ENCODE measurements around the gene ITGA4. TPM values are rescaled to one million over a fixed set of nuclear protein-coding genes. Genes with fewer than 3 reads are reported as not detected.

ITGA4 gene
- total RNA-seq, 1 donor from 2014 or later: 24.0 TPM

DNA sequence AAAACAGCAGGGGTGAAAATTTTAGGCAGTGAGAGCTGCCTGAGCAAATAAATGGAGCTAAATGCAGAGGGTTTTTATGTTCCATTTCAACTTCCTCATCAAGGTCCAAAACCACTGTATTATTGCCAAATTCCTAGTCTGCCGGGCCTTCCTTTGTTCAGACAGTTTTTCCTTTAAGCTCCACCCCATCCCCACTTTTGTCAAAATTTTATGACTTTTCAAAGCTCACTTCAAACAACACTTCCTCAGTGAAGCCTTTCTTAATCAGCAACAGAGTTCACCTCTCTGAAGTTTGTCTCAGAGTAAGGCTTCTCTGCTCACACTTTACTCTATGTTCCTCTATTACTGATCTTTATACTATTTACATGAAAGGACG, 118.5 kb downstream of the ITGA4 start:
- Histone ChIP-seq H3K4me1 (no peaks in the 10 kb centered on the region), H3K27ac (no peak overlapping the region), H3K4me3 (no peak overlapping the region), H3K36me3 (no peaks in the 10 kb centered on the region), H3K9me3 (no peaks in the 10 kb centered on the region), H3K27me3 (ENCODE audit: low read depth) (no peaks in the 10 kb centered on the region)
- DNase-seq (no peak), ATAC-seq (no peak)
- TF ChIP-seq, protein P1, sequence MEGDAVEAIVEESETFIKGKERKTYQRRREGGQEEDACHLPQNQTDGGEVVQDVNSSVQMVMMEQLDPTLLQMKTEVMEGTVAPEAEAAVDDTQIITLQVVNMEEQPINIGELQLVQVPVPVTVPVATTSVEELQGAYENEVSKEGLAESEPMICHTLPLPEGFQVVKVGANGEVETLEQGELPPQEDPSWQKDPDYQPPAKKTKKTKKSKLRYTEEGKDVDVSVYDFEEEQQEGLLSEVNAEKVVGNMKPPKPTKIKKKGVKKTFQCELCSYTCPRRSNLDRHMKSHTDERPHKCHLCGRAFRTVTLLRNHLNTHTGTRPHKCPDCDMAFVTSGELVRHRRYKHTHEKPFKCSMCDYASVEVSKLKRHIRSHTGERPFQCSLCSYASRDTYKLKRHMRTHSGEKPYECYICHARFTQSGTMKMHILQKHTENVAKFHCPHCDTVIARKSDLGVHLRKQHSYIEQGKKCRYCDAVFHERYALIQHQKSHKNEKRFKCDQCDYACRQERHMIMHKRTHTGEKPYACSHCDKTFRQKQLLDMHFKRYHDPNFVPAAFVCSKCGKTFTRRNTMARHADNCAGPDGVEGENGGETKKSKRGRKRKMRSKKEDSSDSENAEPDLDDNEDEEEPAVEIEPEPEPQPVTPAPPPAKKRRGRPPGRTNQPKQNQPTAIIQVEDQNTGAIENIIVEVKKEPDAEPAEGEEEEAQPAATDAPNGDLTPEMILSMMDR (IDR thresholded peaks at IDR 0.05): no peak
- intact Hi-C loops (cut with DNase I): no loop called here

DNA sequence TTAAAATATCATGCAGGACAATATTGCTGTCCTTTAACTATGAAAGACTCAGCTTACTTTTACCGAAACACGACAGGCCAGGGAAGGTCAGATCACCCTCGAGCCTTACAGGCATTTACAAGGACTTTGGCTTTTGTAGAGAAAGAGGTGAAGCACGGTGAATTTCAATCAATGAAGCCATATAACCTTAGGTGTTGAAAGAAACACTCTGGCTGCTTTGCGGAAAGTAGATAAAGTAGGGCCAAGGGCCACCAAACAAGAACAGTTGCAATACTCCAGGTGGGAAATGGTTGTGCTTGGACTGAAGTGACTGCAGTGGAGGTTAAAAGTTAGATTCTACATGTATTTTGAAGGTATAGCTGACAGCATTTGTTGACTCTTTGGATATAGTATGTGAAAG, 119.2 kb downstream of the ITGA4 start:
- ATAC-seq (no peak), DNase-seq (no peak)
- Histone ChIP-seq H3K27ac (no peak overlapping the region), H3K4me1 (no peaks in the 10 kb centered on the region), H3K27me3 (ENCODE audit: low read depth) (no peaks in the 10 kb centered on the region), H3K4me3 (no peak overlapping the region), H3K36me3 (no peaks in the 10 kb centered on the region), H3K9me3 (no peaks in the 10 kb centered on the region)
- intact Hi-C loops (cut with DNase I): no loop called here
- TF ChIP-seq, protein P1 (IDR thresholded peaks at IDR 0.05): no peak

DNA sequence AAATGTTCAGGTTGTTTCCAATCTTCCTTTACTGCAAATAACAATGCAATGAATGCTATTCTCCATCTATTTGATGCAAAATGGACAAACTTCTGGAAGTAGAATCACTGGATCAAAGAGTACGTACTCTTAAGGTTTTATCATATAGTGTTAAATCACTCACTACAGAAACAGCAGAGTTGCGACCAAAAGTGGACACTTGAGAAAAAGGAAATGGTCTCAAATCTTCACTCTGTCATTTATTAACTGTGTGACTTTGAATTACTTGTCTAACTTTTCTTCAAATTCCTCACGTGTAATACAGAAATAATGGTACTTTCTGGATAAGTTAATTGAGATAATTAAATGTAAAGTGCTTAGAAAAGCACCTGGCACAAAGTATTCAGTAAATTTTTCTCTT, 121.6 kb downstream of the ITGA4 start:
- Histone ChIP-seq H3K27ac (no peak overlapping the region), H3K4me1 (no peaks in the 10 kb centered on the region), H3K4me3 (no peak overlapping the region), H3K27me3 (ENCODE audit: low read depth) (no peaks in the 10 kb centered on the region), H3K36me3 (no peaks in the 10 kb centered on the region), H3K9me3 (no peaks in the 10 kb centered on the region)
- no peak for ATAC-seq
- no peak for DNase-seq
- intact Hi-C loops (cut with DNase I): no loop called here
- TF ChIP-seq, protein P1 (IDR thresholded peaks at IDR 0.05): no peak

DNA sequence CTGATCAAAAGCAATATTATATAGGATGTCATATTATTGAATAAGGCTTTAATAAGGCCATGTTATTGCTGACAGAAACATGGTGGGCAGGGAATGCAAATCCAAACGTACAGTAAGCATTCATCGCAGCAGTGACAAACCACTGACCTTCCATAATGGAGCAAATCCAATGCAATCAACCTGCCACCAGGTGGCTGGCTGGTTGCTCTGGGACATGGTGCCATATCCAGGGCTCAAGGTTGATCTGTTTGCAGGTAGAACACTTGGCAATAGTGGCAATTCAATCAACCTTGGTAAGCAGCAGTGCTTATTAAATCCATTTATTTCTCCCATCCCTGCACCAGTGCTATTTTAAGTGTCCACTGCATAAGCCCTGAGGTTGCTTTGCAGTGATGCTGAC, 124.3 kb downstream of the ITGA4 start:
- no peak for DNase-seq
- Histone ChIP-seq H3K27me3 (ENCODE audit: low read depth) (no peaks in the 10 kb centered on the region), H3K27ac (no peak overlapping the region), H3K4me1 (no peaks in the 10 kb centered on the region), H3K9me3 (no peaks in the 10 kb centered on the region), H3K36me3 (no peaks in the 10 kb centered on the region), H3K4me3 (no peak overlapping the region)
- TF ChIP-seq, protein P1 (IDR thresholded peaks at IDR 0.05): no peak
- no peak for ATAC-seq
- intact Hi-C loops (cut with DNase I): no loop called here

DNA sequence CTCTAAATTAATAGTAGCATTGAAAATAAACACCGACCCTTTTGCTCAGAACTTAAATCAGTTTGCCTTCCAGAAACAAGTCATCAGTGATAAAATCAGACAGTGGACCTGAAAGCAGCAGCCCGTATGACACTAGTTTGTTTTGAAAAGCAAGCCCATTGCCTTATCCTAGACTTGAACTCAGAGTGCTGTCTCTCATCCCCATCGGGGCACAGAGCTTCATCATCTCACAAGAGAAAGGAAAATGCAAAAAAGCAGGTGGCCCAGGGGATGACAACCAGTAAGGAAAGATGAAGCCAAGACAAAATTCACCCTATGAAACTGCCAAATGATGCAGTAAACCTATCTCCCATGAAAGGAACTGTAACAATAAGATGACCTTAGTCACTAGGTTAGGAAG, 128.5 kb downstream of the ITGA4 start:
- TF ChIP-seq, protein P1 (IDR thresholded peaks at IDR 0.05): no peak
- intact Hi-C loops (cut with DNase I): no loop called here
- ATAC-seq (no peak), DNase-seq (no peak)
- no peak overlapping the region for H3K27ac ChIP-seq
- H3K4me3 ChIP-seq: no peak overlapping the region
- H3K9me3 ChIP-seq: no peaks in the 10 kb centered on the region
- no peaks in the 10 kb centered on the region for H3K36me3 ChIP-seq
- no peaks in the 10 kb centered on the region for H3K4me1 ChIP-seq
- no peaks in the 10 kb centered on the region for H3K27me3 ChIP-seq (ENCODE audit: low read depth)

Other genes with a start within 250 kb of the ITGA4 start
- gene CERKL, start 199.7 kb downstream of the ITGA4 start, total RNA-seq: 1.7 TPM
- gene NEUROD1, start 223.1 kb downstream of the ITGA4 start, total RNA-seq: not detected

Data from lower lobe of right lung (tissue), 2 donors.